Liver (tissue), 9 donors: ENCODE measurements around the gene NOSIP. TPM values are rescaled to one million over a fixed set of nuclear protein-coding genes. Genes with fewer than 3 reads are reported as not detected.

ENCODE experiments used
- DNase-seq: peaks from one replicate; pipeline ENCODE4 v3.0.0-alpha.2; 2017; ENCODE audit warnings: low spot score
- H3K27ac ChIP-seq, 2 donors: one replicate each; pipeline ENCODE4 v1.7.0; 2013; ENCODE audit warnings: inconsistent platforms in 2 of 2, low read length in 2 of 2, control low read depth in 1 of 2, low read depth in 1 of 2, mild to moderate bottlenecking in 1 of 2
- H3K27me3 ChIP-seq, 4 donors: one replicate each; pipeline versions ENCODE4 v1.6.1 to v1.7.0; 2013; ENCODE audit warnings: low read length in 3 of 4, inconsistent platforms in 1 of 4, mild to moderate bottlenecking in 1 of 4, moderate library complexity in 1 of 4; ENCODE audit not compliant: control insufficient read depth in 4 of 4, insufficient read depth in 4 of 4
- H3K36me3 ChIP-seq, 4 donors: one replicate each; pipeline versions ENCODE4 v1.6.1 to v1.7.0; 2013; ENCODE audit warnings: low read length in 3 of 4, mild to moderate bottlenecking in 3 of 4, low read depth in 1 of 4, moderate library complexity in 1 of 4; ENCODE audit not compliant: control insufficient read depth in 4 of 4, insufficient read depth in 3 of 4
- H3K4me1 ChIP-seq, 4 donors: one replicate each; pipeline versions ENCODE4 v1.6.1 to v1.7.0; 2013; ENCODE audit warnings: low read length in 3 of 4, mild to moderate bottlenecking in 3 of 4, moderate library complexity in 1 of 4; ENCODE audit not compliant: control insufficient read depth in 4 of 4, insufficient read depth in 4 of 4
- H3K4me3 ChIP-seq, 3 donors: one replicate each; pipeline versions ENCODE4 v1.6.1 to v1.7.0; 2013; ENCODE audit warnings: low read length in 3 of 3, control low read depth in 1 of 3, low read depth in 1 of 3, mild to moderate bottlenecking in 1 of 3
- H3K9ac ChIP-seq, 2 donors: one replicate each; pipeline ENCODE4 v1.7.0; 2013; ENCODE audit warnings: low read length in 2 of 2, mild to moderate bottlenecking in 2 of 2, moderate library complexity in 2 of 2, control low read depth in 1 of 2, low read depth in 1 of 2
- H3K9me3 ChIP-seq, 4 donors: one replicate each; pipeline versions ENCODE4 v1.6.1 to v1.7.0; 2013; ENCODE audit warnings: low read length in 3 of 4; ENCODE audit not compliant: control insufficient read depth in 4 of 4
- ATF3 ChIP-seq: IDR thresholded peaks from 2 replicates; pipeline ENCODE4 v1.6.1; 2016; ENCODE audit warnings: antibody characterized with exemption
- FOXA1 ChIP-seq: IDR thresholded peaks from 2 replicates; pipeline ENCODE4 v1.6.1; 2016; ENCODE audit warnings: antibody characterized with exemption
- FOXA2 ChIP-seq: IDR thresholded peaks from 2 replicates; pipeline ENCODE4 v1.6.1; 2016; ENCODE audit warnings: antibody characterized with exemption
- GABPA ChIP-seq, 2 donors: IDR thresholded peaks in 1 of 2; conservative IDR thresholded peaks in 1 of 2; 2 replicates each; pipeline ENCODE4 v1.6.1; 2016; ENCODE audit warnings: antibody characterized with exemption in 2 of 2, mild to moderate bottlenecking in 1 of 2, moderate library complexity in 1 of 2
- HNF4A ChIP-seq, 2 donors: conservative IDR thresholded peaks; 2 replicates each; pipeline ENCODE4 v1.6.1; 2016; ENCODE audit warnings: antibody characterized with exemption in 2 of 2, mild to moderate bottlenecking in 2 of 2
- HNF4G ChIP-seq: IDR thresholded peaks from 2 replicates; pipeline ENCODE4 v1.6.1; 2016; ENCODE audit warnings: antibody characterized with exemption
- JUND ChIP-seq, 2 donors: IDR thresholded peaks; 2 replicates each; pipeline ENCODE4 v1.6.1; 2016; ENCODE audit warnings: antibody characterized with exemption in 2 of 2
- MAX ChIP-seq: IDR thresholded peaks from 2 replicates; pipeline ENCODE4 v1.6.1; 2016; ENCODE audit warnings: antibody characterized with exemption
- NR2F2 ChIP-seq: IDR thresholded peaks from 2 replicates; pipeline ENCODE4 v1.6.1; 2016; ENCODE audit warnings: antibody characterized with exemption
- RXRA ChIP-seq, 2 donors: IDR thresholded peaks; 2 replicates each; pipeline ENCODE4 v1.6.1; 2017 to 2018; ENCODE audit warnings: antibody characterized with exemption in 2 of 2, mild to moderate bottlenecking in 1 of 2
- SP1 ChIP-seq: IDR thresholded peaks from 2 replicates; pipeline ENCODE4 v1.6.1; 2018; ENCODE audit warnings: antibody characterized with exemption, mild to moderate bottlenecking
- YY1 ChIP-seq: IDR thresholded peaks from 2 replicates; pipeline ENCODE4 v1.6.1; 2016; ENCODE audit warnings: antibody characterized with exemption, mild to moderate bottlenecking
- ZBTB33 ChIP-seq: IDR thresholded peaks from 2 replicates; pipeline ENCODE4 v1.6.1; 2016; ENCODE audit warnings: antibody characterized with exemption
- whole genome bisulfite sequencing: extraction: QIAGEN DNeasy Blood & Tissue Kit; methylation state at CpG from one replicate; pipeline ENCODE4 v1.1.7; 2013; 5-methylcytosine and 5-hydroxymethylcytosine counted together
- polyA plus RNA-seq, 2 donors: library from polyadenylated mRNA; stranded (reverse) in 1 of 2; unstranded in 1 of 2; fragments of 200-250 nt in 1 of 2; fragments of >200 nt in 1 of 2; fragmentation: Nextera tagmentation in 1 of 2; extraction: Ambion mirVana in 1 of 2; gene quantifications; one replicate each; pipeline versions ENCODE4 v1.2.1 to v1.2.3, GENCODE V29; 2013 to 2015
- total RNA-seq, 2 donors: library from RNA; depleted of rRNA; stranded (reverse); fragments of >200 nt; gene quantifications; one replicate each; pipeline ENCODE4 v1.2.3, GENCODE V29; 2014
- donor health status: healthy.
- donor health status: healthy.
- donor health status: healthy.
- donor health status: healthy.
- donor health status: healthy.

Gene NOSIP
- total and polyA plus RNA-seq, 4 donors = 19.3 to 45.2 (median 30.5) TPM

GRCh38 chr19:49609499-49610092 is 29.2 kb upstream of the NOSIP start:
- Histone ChIP-seq H3K36me3 (peaks cover 2 to 16% (median 6%) of the 10 kb centered on the region in 4 donors), H3K27ac (no peak overlapping the region), H3K27me3 (no peaks in the 10 kb centered on the region), H3K9ac (no peak overlapping the region), H3K4me1 (no peaks in the 10 kb centered on the region), H3K4me3 (no peak overlapping the region), H3K9me3 (no peaks in the 10 kb centered on the region)
- no peak for DNase-seq
- WGBS = 97% methylated on average over 12 of the region's 12 CpGs
- TF ChIP-seq GABPA (IDR thresholded peaks at IDR 0.05 in 1 of 2, conservative IDR thresholded peaks at IDR 0.05 in 1 of 2) = no peak
- no peak for TF ChIP-seq ZBTB33
- no peak for TF ChIP-seq HNF4G
- TF ChIP-seq RXRA (IDR thresholded peaks at IDR 0.05) = no peak
- no peak for TF ChIP-seq ATF3
- no peak for TF ChIP-seq YY1

- Histone ChIP-seq H3K36me3 (peaks cover 8 to 23% (median 11%) of the 10 kb centered on the region in 4 donors), H3K9me3 (no peaks in the 10 kb centered on the region), H3K9ac (no peak overlapping the region), H3K27ac (no peak overlapping the region), H3K4me3 (no peak overlapping the region), H3K27me3 (no peaks in the 10 kb centered on the region), H3K4me1 (no peaks in the 10 kb centered on the region)
- no peak for DNase-seq
- TF ChIP-seq FOXA1 (no peak), ATF3 (no peak), NR2F2 (no peak), GABPA (IDR thresholded peaks at IDR 0.05 in 1 of 2, conservative IDR thresholded peaks at IDR 0.05 in 1 of 2) (no peak), FOXA2 (no peak), HNF4A (conservative IDR thresholded peaks at IDR 0.05) (no peak), SP1 (no peak), MAX (no peak)
- 72% methylated on average over 7 of the region's 7 CpGs for WGBS
Measured at GRCh38 chr19:49605605-49606004, 25.2 kb upstream of the NOSIP start.

GRCh38 chr19:49602806-49603205 is 22.4 kb upstream of the NOSIP start:
- H3K9ac ChIP-seq = no peak overlapping the region
- H3K27me3 ChIP-seq = no peaks in the 10 kb centered on the region
- H3K9me3 ChIP-seq = no peaks in the 10 kb centered on the region
- no peak overlapping the region for H3K27ac ChIP-seq
- H3K4me3 ChIP-seq = no peak overlapping the region
- DNase-seq = no peak
- H3K36me3 ChIP-seq = peaks cover 13 to 32% (median 22%) of the 10 kb centered on the region in 4 donors
- TF ChIP-seq YY1 (no peak), NR2F2 (no peak), JUND (IDR thresholded peaks at IDR 0.05) (no peak), HNF4A (conservative IDR thresholded peaks at IDR 0.05) (no peak)
- 96% methylated on average over 2 of the region's 2 CpGs for WGBS
- no peaks in the 10 kb centered on the region for H3K4me1 ChIP-seq
